IPS DF 19.7 (cell line): Measurements from ENCODE around the gene TLE4.
"Not testable (repeated sequence)": the region's sequence is repeated elsewhere in the genome, so short reads cannot be mapped to it uniquely, and the experiment has no call there.

Experiments used
- DNase-seq: peaks from one replicate; pipeline ENCODE4 v3.0.0-alpha.2; 2013; ENCODE audit warnings: low read depth, low spot score

TLE4 gene

DNA sequence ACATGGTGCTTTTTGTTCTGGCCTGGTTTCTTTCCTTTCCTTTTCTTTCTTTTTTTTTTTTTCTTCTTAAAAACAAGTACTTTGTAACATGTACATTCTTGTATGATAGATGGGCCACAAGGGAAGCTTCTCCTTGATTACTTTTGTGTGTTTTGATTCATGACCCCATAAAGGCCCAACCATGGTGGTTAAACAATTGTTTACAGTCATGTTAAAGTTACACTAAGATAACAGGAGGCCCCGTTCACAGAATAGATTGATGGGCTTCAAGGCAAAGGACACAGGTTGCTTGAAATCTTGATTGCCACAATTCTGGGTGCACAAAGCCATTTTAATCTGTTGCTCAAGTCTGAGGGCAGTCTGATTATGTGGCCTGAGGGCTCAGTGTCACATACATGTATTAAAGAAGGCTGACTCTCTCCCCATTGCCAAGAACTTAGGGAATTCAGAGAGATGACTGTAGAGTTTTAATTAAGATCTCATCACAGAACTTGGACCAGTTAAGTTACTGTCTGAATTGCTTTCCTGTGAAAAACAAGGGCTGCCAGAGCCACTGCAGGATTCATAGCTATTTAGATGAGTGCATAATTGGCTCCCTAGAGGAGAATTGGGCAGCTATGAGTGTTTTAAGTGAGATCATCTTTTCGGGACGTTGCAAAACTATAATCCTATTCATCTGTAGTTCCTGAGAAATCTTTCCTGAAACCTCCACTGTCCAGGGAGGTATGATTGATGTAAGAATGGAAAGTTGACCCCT, 163.4 kb downstream of the TLE4 start:
- no peak for DNase-seq

GRCh38 chr9:79736051-79736450, 164.3 kb downstream of the TLE4 start:
- DNase-seq = no peak

DNA sequence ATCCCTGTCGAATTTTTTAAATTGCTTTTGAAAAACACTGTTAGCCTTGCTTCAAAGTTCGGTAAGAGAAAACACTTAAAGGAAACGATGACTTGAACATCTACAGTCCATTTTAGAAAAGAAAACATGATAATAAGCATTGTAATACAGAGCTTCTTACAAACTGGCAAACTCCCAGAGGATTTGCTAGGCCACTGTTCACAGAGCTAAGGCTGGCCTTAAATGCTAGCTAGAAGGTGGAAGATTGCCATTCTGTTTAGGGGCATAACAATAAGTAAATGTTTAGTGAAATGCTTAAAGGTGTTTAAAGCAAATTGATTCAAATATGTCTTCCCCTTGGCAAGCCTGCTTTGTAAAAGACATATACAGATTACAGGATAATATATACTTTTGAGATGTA, 169.6 kb downstream of the TLE4 start:
- DNase-seq = no peak

DNA sequence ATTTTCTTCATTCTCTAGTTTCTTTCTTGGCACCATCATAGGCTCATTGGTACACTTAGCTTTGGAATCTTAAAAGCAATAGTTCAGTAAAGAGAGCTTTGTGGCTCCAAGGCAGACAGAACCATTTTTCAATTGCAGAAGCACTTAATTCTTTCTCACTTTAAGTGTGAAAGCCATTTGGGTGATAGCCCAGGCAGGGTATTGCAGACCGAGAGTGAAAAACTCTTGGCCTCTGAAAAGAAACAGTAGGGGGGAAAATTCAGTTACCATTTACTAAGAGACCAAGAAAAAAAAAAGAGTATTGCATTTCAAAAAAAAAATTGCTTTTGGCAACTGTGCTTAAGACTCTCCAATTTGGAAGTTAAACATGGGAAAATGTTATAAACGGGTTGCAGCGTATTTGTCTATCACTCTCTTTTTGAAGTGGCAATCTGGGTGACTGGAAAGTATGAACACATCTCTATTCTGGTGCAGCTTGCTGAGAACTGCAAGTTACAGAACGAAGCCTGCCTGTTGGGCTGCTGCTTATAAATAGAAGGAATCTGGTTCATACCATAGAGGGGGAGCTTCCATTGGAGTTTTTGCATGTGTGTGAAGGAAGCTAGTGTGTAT, 170.5 kb downstream of the TLE4 start:
- DNase-seq = no peak

DNA sequence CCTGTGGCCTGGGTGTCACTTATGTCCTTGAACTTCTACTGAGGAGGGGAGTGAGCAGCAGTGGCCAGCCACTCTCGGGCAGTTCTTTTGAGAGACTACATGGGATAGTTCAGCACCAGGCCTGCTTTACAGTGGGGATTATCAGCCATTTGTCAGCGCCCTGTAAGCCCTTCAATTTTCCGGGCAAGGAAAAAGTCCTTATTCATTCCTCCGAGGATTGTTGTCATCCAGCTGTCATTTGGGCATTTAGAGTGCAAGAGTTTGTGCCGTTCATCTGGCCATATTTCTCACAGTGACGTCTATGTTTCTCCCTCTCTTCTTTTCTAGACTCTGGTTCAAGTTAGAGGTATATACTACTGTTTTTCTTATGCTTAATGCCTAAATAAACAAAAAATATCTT, 172.8 kb downstream of the TLE4 start:
- no peak for DNase-seq

DNA sequence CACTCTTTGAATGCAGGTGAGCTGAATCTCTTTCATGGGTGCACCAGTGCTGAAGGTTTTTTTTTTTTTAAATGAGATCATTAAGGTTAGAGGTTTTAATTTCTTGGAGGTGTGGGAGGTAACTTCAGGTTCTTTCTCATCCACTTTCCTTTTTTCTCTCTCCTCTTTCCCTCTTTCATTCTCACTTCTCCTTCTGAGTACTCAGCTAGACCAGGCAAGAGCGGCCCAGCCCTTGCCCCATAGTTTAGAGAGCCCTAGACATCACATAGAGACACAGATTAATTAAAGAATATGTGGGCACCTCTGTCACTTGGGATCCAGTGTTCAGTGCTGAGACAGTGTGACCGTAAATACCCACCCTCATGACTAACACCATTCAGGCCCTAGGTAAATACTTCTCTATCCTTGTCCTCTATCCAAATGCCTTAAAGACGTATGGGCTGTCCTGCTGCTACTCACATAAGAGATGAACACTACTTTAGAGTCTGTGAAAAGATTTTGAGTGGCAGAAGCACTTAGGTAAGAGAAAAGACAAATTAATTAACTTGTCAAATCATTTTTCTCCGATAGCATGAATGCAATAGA, 174.1 kb downstream of the TLE4 start:
- DNase-seq = no peak

DNA sequence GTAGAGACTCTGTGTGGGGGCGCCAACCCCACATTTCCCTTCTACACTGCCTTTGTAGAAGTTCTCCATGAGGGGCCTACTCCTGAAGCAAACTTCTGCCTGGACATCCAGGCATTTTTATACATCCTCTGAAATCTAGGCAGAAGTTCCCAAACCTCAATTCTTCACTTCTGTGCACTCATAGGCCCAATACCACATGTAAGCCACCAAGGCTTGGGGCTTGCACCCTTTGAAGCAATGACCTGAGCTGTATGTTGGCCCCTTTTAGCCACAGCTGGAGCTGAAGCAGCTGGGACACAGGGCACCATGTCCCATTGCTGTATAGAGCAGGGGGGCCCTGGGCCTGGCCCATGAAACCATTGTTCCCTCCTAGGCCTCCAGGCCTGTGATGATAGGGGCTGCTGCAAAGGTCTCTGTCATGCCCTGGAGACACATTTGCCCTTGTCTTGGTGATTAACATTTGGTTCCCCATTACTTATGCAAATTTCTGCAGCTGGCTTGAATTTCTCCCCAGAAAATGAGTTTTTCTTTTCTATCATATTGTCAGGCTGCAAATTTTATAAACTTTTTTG, 180.2 kb downstream of the TLE4 start:
- DNase-seq = not testable (repeated sequence)

GRCh38 chr9:79756414-79756813, 184.6 kb downstream of the TLE4 start:
- no peak for DNase-seq

DNA sequence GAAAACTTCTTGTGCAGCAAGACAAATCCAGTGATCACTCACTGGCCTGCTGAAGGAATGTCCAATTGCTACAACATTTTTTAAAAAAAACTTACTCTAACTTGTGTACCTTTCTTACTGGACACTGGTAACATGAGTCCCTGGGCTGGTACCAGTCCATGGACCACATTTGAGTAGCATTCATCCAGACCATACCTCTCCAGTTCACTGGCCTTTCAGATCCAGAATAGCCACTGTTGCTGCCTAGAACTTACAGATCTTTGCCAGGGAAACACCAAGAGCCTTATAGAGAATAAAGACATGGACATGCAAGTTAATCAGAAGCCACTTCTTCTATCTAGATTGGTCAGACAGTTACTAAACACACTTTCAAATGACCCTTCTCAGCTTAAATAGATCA, 185.3 kb downstream of the TLE4 start:
- no peak for DNase-seq

DNA sequence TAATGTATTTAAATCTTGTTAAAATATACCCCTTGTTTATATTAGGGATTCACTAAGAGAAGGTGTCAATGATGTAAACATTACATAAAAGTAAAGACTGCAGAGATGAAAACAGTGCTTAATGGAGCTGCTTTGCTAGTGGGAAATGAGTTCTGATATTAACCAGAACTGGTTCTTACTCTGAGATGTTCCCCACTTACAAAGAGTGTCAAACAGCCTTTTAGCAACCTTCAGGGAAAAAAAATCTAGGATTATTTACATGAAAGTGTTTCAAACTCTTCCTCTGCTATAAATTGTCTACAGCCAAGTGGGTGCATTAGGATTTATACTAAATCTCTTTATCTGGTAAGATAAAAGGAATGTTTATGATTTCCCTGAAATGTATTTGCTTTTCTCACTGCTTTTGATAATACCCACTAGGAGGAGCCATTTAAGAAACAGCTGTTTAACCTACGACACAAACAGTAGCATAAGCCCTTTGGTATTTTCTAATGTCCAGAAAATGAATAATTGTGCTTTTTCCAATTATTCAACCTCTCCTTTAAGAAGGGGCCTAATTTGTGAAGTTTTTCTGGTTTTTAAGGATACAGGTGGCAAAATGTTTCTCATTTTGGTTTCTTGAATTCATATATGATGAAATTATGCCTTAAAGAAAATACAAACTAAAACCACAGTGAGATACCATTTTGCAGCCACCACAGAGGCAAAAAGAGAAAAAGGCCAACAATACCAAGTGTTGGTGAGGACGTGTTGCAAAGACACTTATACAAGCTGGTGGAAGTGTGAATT, 186.3 kb downstream of the TLE4 start:
- DNase-seq = no peak

DNA sequence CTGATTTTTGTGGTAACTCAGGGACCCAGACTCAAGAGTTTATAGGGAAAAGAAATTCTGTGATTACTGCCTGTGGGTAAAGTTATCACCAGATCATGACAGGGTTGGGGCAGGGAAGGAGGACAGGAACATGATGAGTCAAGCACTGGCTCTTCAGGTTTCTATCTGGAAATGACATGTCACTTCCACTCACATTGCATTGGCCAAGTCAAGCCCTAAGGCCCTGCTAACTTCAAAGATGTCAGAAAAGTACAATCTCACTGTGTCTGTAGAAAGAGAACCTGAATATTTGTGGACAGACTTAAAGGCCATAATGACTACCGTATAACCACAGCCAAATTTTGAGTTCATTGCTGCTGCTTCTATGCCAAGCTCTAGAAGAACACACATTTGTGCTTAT, 187.7 kb downstream of the TLE4 start:
- no peak for DNase-seq

- no peak for DNase-seq
Observed at GRCh38 chr9:79762070-79762469, 190.3 kb downstream of the TLE4 start.

DNA sequence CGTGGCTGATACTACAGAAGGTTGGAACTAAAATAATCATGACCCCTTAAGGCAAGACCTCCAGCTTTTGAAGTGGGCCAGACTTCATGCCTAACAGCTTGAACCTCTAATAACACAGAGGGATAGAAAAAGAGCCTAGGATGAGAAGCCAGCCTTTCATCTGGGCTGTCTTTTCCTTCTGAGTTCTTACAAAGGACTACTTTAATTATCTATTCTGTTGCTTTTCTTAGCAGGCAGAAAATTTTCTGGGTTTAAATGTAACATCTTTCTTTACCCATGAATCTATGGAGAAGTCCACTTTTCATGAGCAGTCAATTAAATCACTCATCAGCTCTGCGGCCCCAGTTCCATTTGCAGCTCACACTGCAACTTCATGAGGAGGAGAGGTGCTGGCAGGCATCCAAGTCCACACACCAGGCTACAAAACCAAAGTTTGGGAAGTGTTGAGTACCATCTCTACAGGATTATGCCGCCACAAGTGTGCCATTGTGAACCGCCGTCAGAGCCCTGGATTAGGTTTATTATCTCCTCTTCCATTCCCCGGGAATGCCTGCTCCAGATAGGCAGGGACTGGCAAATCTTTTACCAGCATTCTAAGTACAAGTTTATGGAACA, 192.0 kb downstream of the TLE4 start:
- no peak for DNase-seq

DNA sequence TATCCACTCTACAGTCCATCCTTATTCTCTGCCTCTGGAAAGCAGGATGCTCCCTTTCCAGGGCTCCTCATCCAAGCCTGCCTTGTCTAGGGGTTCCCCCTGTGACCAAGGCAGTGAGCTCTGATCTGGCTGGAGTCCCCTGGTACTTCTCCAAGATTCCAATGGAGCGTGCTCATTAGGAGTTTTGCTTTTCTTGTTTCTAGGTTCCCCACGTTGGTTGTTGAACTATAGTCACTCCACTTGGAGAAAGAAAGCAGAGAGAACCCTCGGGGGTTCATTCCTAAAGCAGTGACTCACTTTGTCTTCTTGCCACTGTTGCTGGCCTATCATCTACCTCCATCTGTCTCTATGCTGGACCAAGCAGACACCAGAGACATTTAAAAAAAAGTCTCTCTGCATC, 192.6 kb downstream of the TLE4 start:
- DNase-seq = no peak

GRCh38 chr9:79765466-79765865, 193.7 kb downstream of the TLE4 start:
- DNase-seq = no peak

DNA sequence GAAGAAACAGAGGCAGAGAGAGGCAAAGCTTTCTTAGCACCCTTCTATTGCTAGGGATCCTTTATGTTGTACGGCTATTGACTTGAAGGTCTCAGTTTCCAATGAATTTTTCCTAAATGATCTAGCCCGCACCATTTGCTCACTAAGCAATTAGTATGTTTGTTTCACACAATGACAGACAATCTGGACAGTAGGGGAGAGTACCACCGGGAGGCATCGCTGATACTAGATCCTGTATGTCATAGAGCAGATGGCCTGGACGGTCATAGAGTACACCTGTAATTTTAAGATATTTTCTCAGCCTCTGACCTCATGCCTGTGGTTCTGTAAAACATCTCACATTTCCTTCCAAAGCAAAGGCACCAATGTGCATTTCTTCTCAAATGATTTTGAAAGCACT, 194.3 kb downstream of the TLE4 start:
- DNase-seq = no peak

DNA sequence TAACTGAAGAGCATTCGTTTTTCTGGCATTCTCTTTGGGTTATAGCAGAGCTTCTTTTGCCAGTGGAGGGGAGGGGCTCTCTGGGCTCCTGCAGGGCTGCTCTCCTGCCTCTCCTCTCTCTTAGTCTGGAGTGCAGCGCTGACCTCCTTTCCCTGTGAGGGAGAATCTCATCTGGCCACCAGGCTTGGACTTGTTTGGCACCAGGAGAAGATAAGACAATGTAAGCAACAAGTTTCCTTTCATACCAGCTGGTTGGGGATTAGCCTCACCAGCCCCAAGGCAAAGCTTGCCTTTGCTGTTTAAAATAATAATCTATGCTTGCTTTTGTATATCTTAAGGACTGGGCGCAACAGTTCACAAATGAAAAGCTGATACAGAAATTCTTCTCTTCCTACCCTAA, 196.4 kb downstream of the TLE4 start:
- DNase-seq = no peak

DNA sequence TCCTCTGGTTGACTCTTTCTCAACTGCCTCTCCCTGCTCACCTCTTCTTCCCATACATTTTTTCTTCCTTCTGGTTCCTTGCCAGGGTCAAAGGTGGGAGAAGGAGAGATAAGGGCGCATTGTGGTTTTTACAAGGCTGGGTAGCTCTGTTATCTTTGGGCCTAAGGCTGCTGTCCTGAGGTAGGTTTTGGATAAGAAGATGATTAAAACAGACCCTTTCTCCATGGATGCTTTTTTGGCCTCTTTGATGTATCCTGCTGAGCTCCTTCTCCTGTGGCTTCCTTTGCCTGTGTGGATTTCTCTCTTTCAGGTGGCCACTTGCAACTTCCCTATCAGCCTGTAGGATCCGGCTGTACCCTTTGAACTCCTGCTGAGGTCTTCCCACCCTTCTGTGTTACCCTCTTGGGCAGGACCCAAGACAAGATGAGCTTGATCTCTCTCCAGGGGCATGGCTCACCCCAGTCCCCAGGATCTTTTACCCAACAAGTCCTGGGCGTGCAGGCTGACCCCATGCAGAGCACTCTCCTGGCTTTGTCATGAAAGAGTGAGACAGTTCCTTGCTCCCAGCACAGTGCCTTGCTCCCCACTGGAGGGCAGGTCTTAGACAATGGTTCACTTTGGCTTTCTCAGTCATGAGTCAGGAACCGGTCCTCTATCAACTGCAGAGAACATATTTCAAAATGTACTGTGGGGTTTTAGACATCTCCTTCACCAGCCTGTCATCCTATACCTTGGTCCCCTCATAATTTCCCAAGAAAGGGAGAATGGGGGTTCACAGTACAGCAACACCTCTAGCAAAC, 197.9 kb downstream of the TLE4 start:
- no peak for DNase-seq

- no peak for DNase-seq
Observed at GRCh38 chr9:79774356-79774755, 202.6 kb downstream of the TLE4 start.
